NB4 (cell line): Measurements from ENCODE around the gene KRT4.

ENCODE experiments used
- DNase-seq: peaks from one replicate; pipeline ENCODE4 v3.0.0; 2010; ENCODE audit warnings: low read depth
- H3K4me3 ChIP-seq: one replicate; pipeline ENCODE4 v1.5.1; 2011; ENCODE audit warnings: mild to moderate bottlenecking, low read depth, low read length, moderate library complexity
- CTCF ChIP-seq: IDR thresholded peaks from one replicate; pipeline ENCODE4 v1.5.1; 2012; ENCODE audit warnings: low read depth, low read length
- MYC ChIP-seq: IDR thresholded peaks from 2 replicates; pipeline ENCODE4 v1.6.1; 2011; ENCODE audit warnings: low read depth, low read length
- POLR2A ChIP-seq: IDR thresholded peaks from 2 replicates; pipeline ENCODE4 v1.6.1; 2011; ENCODE audit warnings: mild to moderate bottlenecking; ENCODE audit not compliant: insufficient read length; ENCODE audit errors: extremely low read depth
- TF ChIP-seq, protein P1 (sequence below): IDR thresholded peaks from 2 replicates; pipeline ENCODE4 v1.6.1; 2011; ENCODE audit warnings: low read depth, low read length

KRT4 gene

DNA sequence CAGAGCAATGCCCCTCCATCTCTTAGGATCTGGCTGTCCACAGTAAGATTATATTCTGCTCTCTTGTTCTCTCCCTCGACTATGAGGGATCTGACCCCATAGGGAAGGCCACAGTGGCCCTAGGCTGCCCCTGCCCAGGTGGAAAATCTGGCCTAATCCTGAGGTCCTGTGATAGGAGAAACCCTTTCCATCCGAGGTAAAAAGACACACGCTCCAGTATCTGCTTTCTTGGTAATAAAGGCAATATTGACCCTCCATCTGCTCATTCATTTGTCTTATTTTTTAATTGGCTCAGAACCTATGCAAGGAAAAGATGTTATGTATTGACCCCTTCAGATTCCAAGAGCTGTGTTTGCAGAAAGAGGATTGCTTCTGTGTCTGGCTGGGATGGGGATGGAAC, 46.5 kb downstream of the KRT4 start:
- no peak for TF ChIP-seq CTCF
- TF ChIP-seq, protein P1, sequence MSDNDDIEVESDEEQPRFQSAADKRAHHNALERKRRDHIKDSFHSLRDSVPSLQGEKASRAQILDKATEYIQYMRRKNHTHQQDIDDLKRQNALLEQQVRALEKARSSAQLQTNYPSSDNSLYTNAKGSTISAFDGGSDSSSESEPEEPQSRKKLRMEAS = no peak
- TF ChIP-seq MYC = no peak
- no peak for TF ChIP-seq POLR2A
- no peak for DNase-seq
- no peak overlapping the region for H3K4me3 ChIP-seq

DNA sequence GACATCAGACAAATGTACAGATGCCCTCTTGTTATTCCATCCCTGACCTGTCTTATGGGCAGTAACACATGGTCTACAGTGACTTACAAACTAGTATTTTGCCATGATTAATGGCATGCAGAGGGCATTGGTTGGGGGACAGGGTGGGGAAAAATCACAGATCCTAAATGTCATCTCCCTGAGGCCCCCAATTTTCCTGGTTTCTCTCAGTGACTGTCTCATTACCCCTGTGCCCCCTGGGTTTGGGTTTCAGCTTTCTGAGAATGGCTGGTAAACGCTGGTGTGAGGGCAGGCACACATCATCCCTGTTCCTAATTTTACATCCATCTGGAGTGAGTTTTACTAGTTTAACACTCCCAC, 46.9 kb downstream of the KRT4 start:
- DNase-seq = no peak
- TF ChIP-seq, protein P1 = no peak
- no peak for TF ChIP-seq CTCF
- no peak overlapping the region for H3K4me3 ChIP-seq

GRCh38 chr12:52766351-52767019, 47.4 kb downstream of the KRT4 start:
- no peak overlapping the region for H3K4me3 ChIP-seq
- no peak for TF ChIP-seq POLR2A
- no peak for TF ChIP-seq CTCF
- no peak for TF ChIP-seq MYC
- TF ChIP-seq, protein P1 = no peak
- no peak for DNase-seq

- H3K4me3 ChIP-seq = no peak overlapping the region
- TF ChIP-seq, protein P1 = no peak
- TF ChIP-seq MYC (no peak), POLR2A (no peak), CTCF (no peak)
- DNase-seq = no peak
These were observed 48.2 kb downstream of the KRT4 start for GRCh38 chr12:52765702-52766101.

- TF ChIP-seq, protein P1 = no peak
- TF ChIP-seq CTCF = no peak
- TF ChIP-seq MYC = no peak
- TF ChIP-seq POLR2A = no peak
- DNase-seq = no peak
- no peak overlapping the region for H3K4me3 ChIP-seq
These were observed 49.9 kb downstream of the KRT4 start for GRCh38 chr12:52763991-52764390.
